Right atrium auricular region (tissue), 2 donors: Measurements from ENCODE around the gene TNFRSF19. TPM values are rescaled to one million over a fixed set of nuclear protein-coding genes. Genes with fewer than 3 reads are reported as not detected.
A peak's percentile ranks its signal among the peaks of the same experiment; 100 is the strongest.

Experiments
- DNase-seq: peaks from one replicate; pipeline ENCODE4 v3.0.0-alpha.2; 2019; ENCODE audit warnings: low spot score
- H3K27ac ChIP-seq, 2 donors: fragments of 200-600 bp; sonication (generic); 1 replicate in 1 of 2; 2 replicates in 1 of 2; pipeline ENCODE4 v1.5.1; 2016 to 2019
- H3K27me3 ChIP-seq, 2 donors: fragments of 200-600 bp; sonication (generic); one replicate each; pipeline versions ENCODE4 v1.5.1 to v1.6.0; 2017 to 2019
- H3K36me3 ChIP-seq: fragments of 200-600 bp; sonication (generic); one replicate; pipeline ENCODE4 v1.5.1; 2016
- H3K4me1 ChIP-seq, 2 donors: fragments of 200-600 bp; sonication (generic); one replicate each; pipeline versions ENCODE4 v1.5.1 to v1.6.0; 2017 to 2019
- H3K4me3 ChIP-seq, 2 donors: fragments of 200-600 bp; sonication (generic); 1 replicate in 1 of 2; 2 replicates in 1 of 2; pipeline ENCODE4 v1.5.1; 2017 to 2019; ENCODE audit warnings: mild to moderate bottlenecking in 1 of 2, moderate library complexity in 1 of 2
- H3K9me3 ChIP-seq, 2 donors: fragments of 200-600 bp; sonication (generic); one replicate each; pipeline ENCODE4 v1.5.1; 2019
- total RNA-seq, 2 donors: library from RNA; depleted of rRNA; stranded (reverse); fragments of >200 nt; gene quantifications; one replicate each; pipeline ENCODE4 v1.1.0, GENCODE V29; 2016
- TF ChIP-seq, protein P1 (sequence below), 2 donors: fragments of 200-600 bp; sonication (generic); IDR thresholded peaks; one replicate each; pipeline ENCODE4 v1.5.1; 2019; ENCODE audit warnings: antibody characterized with exemption in 2 of 2

Gene TNFRSF19
- total RNA-seq, 2 donors from 2014 or later = 32.2 to 38.5 TPM

DNA sequence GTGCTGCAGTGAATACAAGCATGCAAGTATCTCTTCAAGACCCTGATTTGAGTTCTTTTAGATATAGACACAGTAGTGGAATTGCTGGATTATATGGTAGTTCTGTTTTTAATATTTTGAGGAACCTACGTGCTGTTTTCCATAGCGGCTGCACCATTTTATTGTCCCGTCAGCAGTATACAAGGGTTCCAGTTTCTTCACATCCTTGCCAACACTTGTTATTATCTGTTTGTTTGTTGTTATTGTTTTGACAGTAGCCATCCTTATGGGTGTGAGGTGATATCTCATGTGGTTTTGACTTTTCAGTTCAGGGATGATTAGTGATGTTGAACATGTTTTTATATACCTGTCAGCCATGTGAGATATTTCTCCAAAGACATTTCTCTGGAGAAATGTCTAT is 53.2 kb downstream of the TNFRSF19 start:
- H3K9me3 ChIP-seq = no peaks in the 10 kb centered on the region
- peaks cover 0 to 29% of the 10 kb centered on the region in 2 donors for H3K4me1 ChIP-seq
- TF ChIP-seq, protein P1, sequence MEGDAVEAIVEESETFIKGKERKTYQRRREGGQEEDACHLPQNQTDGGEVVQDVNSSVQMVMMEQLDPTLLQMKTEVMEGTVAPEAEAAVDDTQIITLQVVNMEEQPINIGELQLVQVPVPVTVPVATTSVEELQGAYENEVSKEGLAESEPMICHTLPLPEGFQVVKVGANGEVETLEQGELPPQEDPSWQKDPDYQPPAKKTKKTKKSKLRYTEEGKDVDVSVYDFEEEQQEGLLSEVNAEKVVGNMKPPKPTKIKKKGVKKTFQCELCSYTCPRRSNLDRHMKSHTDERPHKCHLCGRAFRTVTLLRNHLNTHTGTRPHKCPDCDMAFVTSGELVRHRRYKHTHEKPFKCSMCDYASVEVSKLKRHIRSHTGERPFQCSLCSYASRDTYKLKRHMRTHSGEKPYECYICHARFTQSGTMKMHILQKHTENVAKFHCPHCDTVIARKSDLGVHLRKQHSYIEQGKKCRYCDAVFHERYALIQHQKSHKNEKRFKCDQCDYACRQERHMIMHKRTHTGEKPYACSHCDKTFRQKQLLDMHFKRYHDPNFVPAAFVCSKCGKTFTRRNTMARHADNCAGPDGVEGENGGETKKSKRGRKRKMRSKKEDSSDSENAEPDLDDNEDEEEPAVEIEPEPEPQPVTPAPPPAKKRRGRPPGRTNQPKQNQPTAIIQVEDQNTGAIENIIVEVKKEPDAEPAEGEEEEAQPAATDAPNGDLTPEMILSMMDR (IDR thresholded peaks at IDR 0.05) = no peak
- H3K27ac ChIP-seq = no peak overlapping the region
- H3K27me3 ChIP-seq = no peaks in the 10 kb centered on the region
- H3K4me3 ChIP-seq = no peak overlapping the region
- no peak for DNase-seq
- peaks cover 8% of the 10 kb centered on the region for H3K36me3 ChIP-seq

DNA sequence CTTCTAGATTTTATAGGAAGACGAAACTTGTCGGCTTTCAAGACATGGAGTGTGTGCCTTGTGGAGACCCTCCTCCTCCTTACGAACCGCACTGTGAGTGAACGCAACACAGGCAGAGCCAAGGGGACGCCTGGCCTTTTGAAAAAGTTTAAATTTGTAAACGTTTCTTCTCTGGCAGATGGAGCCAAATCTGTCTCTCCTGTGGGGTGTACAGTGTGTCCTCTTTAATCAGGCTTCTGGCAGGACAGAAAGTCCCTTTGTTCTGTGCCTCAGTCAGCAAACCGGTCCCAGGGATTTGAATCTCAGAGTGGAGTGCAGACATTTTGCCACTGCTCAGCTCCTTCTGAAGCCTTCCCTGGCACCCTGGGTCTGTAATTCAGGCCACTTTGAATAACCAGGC is 56.5 kb downstream of the TNFRSF19 start:
- no peaks in the 10 kb centered on the region for H3K9me3 ChIP-seq
- H3K27ac ChIP-seq = peak overlapping the region; percentile 44 to 68
- H3K27me3 ChIP-seq = no peaks in the 10 kb centered on the region
- no peak for DNase-seq
- H3K4me3 ChIP-seq = no peak overlapping the region
- H3K4me1 ChIP-seq = peaks cover 0 to 47% of the 10 kb centered on the region in 2 donors
- peaks cover 8% of the 10 kb centered on the region for H3K36me3 ChIP-seq
- TF ChIP-seq, protein P1 (IDR thresholded peaks at IDR 0.05) = no peak

DNA sequence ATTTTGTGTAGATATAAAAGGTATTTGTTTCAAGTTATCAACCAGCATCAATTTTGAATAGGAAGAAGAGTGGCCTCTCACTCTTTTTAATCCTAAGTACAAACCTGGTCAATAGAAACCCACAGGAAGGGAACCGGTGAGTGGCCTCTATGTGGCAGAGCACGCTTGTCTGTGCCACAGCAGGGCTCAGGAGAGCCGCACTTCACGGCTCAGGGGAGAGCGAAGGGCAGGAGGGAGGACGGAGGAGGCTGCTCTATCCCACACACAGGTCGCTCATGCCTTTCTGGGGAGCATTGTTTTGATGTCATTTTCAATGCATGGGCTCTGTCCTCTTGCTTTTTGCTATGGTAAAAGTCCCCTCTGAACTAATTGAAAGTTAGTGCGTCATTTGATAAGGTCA is 57.2 kb downstream of the TNFRSF19 start:
- Histone ChIP-seq H3K27ac (peak overlapping the region; percentile 44 to 68), H3K4me1 (peaks cover 0 to 48% of the 10 kb centered on the region in 2 donors)

DNA sequence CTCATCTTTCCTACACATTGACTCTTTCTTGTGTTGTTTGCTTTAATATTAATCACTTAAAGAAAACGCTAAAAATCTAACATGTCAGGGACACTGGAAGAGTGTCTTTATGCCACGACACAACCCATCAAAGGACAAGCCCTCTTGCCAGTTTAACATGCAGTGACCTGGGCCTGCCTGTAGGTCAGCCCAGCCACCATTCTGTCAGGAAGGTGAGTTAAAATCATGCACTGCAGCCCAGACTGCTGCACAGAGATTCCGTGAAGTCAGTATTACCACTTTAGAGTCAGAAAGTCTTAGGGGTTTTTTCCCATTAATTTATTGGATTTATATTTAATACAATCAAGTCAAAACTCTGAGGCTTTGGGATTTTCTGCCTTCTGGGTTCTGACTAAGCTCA is 58.0 kb downstream of the TNFRSF19 start:
- DNase-seq = no peak
- TF ChIP-seq, protein P1 (IDR thresholded peaks at IDR 0.05) = no peak
- Histone ChIP-seq H3K4me3 (no peak overlapping the region), H3K9me3 (no peaks in the 10 kb centered on the region), H3K27me3 (no peaks in the 10 kb centered on the region), H3K4me1 (peaks cover 0 to 48% of the 10 kb centered on the region in 2 donors), H3K27ac (peak overlapping the region; percentile 44 to 68), H3K36me3 (peaks cover 12% of the 10 kb centered on the region)

More for the DNA sequence above, 57.2 kb downstream of the TNFRSF19 start:
- no peak for DNase-seq
- TF ChIP-seq, protein P1 (IDR thresholded peaks at IDR 0.05) = no peak
- H3K4me3 ChIP-seq = no peak overlapping the region
- no peaks in the 10 kb centered on the region for H3K9me3 ChIP-seq
- no peaks in the 10 kb centered on the region for H3K27me3 ChIP-seq
- H3K36me3 ChIP-seq = peaks cover 8% of the 10 kb centered on the region

DNA sequence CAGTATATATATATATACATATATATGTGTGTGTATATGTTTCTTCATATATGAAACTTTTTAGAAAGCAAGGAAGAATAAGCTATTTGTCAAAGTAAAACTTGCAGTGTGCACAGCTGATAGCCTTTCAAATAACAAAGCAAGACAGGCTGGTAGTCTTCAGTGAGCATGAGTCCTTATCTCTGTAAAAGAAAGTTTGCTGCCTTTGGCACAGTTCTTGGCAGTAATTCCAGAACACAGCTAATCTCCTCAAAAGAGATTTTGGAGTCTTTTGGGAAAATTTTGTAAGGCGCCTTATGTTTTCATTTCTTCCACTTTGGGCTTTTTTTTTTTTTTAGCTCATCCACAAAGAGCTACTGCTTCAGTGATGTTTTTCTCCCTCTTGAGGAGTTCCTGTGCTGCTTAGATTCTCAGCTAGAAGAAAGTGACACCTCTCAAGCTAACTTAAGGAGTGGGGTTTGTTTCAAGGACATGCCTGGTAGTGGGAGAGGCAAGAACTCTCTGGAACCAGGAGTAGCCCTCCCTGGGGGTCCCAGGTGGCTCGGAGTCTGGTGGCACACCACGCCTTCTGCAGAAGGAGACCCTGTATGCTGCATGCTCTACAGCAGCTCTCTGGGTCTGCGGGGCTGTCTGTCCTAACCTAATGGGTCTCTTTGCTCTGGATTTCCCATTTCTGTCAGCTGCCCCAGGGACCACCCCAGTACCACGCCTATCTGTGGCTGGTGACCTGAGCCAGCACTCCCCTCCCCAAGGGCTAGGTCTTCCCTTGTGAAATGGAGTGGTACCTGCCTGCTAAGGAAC is 58.8 kb downstream of the TNFRSF19 start:
- Histone ChIP-seq H3K4me1 (peaks cover 0 to 48% of the 10 kb centered on the region in 2 donors), H3K36me3 (peaks cover 12% of the 10 kb centered on the region), H3K9me3 (no peaks in the 10 kb centered on the region), H3K27me3 (no peaks in the 10 kb centered on the region), H3K27ac (peak overlapping the region; percentile 53 to 68), H3K4me3 (no peak overlapping the region)
- TF ChIP-seq, protein P1 (IDR thresholded peaks at IDR 0.05) = no peak
- no peak for DNase-seq
